Upper lobe of left lung (tissue), 4 donors: ENCODE measurements around the gene ZNF669.

Experiments used
- EP300 ChIP-seq, 4 donors: sonication (generic); formaldehyde crosslinking; IDR thresholded peaks; one replicate each; pipeline ENCODE4 v1.5.1; 2017; ENCODE audit warnings: antibody characterized with exemption in 4 of 4, control low read depth in 2 of 4
- POLR2A ChIP-seq, 4 donors: fragments of 450-650 bp; IDR thresholded peaks; one replicate each; pipeline ENCODE4 v1.5.1; 2016 to 2017; ENCODE audit warnings: antibody characterized with exemption in 4 of 4, mild to moderate bottlenecking in 2 of 4
- POLR2AphosphoS5 ChIP-seq, 2 donors: sonication (generic); formaldehyde crosslinking; IDR thresholded peaks; one replicate each; pipeline ENCODE4 v1.5.1; 2017; ENCODE audit warnings: antibody characterized with exemption in 2 of 2
- TF ChIP-seq, protein P1 (sequence below), 6 experiments: fragments of 450-650 bp in 4 of 6; fragments of 200-600 bp in 2 of 6; sonication (generic) in 2 of 6; IDR thresholded peaks; one replicate each; pipeline ENCODE4 v1.5.1; 2016 to 2019; ENCODE audit warnings: antibody characterized with exemption in 6 of 6

DNA sequence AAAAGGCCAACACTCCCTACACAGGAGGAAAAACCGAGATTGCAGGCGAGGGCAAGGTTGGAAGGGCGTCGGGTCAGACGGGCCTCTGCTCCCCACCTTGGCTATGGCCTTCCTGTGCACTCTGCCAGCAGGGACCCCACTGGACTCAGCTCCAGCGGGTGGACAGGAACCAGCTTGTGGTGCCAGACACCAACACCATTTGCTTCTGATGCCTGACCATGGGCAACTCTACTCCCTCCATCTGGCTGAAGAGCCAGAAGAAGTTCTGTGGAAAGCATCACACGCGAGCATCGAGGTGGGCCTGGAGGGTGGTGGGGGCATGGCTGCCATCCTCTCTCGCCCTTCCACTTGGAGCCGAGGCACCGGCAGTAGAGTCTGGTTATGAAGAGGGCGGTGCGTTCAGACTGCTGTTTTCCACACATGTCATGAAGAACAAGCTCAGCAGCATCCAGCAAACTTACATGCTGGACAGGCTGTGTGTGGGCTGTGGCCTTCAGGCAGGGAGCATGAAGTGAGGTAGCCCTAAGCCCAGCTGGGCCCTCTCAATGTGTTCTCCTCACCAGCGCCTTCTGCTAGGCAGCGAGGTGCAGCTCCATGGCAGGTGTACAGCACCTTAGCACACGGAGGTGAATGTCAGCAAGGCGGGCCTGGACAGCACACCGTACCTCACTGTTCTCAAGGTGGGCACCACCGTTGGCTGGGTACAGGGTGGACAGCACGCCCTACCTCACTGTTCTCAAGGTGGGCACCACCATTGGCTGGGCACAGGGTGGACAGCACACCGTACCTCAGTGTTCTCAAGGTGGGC lies 15.6 kb upstream of the ZNF669 start:
- TF ChIP-seq, protein P1, sequence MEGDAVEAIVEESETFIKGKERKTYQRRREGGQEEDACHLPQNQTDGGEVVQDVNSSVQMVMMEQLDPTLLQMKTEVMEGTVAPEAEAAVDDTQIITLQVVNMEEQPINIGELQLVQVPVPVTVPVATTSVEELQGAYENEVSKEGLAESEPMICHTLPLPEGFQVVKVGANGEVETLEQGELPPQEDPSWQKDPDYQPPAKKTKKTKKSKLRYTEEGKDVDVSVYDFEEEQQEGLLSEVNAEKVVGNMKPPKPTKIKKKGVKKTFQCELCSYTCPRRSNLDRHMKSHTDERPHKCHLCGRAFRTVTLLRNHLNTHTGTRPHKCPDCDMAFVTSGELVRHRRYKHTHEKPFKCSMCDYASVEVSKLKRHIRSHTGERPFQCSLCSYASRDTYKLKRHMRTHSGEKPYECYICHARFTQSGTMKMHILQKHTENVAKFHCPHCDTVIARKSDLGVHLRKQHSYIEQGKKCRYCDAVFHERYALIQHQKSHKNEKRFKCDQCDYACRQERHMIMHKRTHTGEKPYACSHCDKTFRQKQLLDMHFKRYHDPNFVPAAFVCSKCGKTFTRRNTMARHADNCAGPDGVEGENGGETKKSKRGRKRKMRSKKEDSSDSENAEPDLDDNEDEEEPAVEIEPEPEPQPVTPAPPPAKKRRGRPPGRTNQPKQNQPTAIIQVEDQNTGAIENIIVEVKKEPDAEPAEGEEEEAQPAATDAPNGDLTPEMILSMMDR (IDR thresholded peaks at IDR 0.05): no peak
- TF ChIP-seq EP300 (IDR thresholded peaks at IDR 0.05) (no peak), POLR2A (IDR thresholded peaks at IDR 0.05) (no peak), POLR2AphosphoS5 (IDR thresholded peaks at IDR 0.05) (no peak)
